Esophagus squamous epithelium (tissue), 4 donors: ENCODE measurements around the gene SLC47A2.

Experiments
- POLR2A ChIP-seq, 4 donors: fragments of 450-650 bp; IDR thresholded peaks; one replicate each; pipeline ENCODE4 v1.6.1; 2017; ENCODE audit warnings: antibody characterized with exemption in 4 of 4, mild to moderate bottlenecking in 4 of 4, moderate library complexity in 3 of 4
- TF ChIP-seq, protein P1 (sequence below), 6 experiments: fragments of 450-650 bp in 4 of 6; fragments of 200-600 bp in 2 of 6; sonication (generic) in 2 of 6; IDR thresholded peaks; one replicate each; pipeline ENCODE4 v1.5.1; 2016 to 2019; ENCODE audit warnings: antibody characterized with exemption in 6 of 6, mild to moderate bottlenecking in 4 of 6, moderate library complexity in 4 of 6

DNA sequence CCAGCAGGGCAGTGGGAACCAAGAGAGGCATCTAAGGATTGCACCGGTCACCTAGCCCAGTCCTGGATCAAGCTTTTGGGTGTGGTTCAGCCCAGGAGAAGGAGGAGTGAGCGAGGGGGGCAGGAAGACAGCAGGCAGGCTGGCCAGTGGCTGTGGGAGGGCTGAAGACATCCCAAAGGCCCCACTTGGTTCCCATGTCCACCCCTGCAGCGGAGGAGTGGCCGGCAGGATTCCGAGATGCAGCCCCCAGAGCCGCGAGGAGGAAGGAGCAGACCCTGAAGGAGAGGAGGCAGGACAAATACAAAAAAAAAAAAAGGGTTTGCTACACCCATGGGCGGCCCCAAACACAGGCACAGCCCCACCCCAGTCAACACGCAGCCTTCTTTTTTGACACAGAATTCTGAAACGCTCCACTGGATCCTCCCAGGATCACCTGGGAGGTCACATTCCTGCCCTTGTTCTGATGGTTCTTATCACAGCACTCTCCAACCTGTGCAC is 1.1 kb upstream of the SLC47A2 start:
- TF ChIP-seq, protein P1, sequence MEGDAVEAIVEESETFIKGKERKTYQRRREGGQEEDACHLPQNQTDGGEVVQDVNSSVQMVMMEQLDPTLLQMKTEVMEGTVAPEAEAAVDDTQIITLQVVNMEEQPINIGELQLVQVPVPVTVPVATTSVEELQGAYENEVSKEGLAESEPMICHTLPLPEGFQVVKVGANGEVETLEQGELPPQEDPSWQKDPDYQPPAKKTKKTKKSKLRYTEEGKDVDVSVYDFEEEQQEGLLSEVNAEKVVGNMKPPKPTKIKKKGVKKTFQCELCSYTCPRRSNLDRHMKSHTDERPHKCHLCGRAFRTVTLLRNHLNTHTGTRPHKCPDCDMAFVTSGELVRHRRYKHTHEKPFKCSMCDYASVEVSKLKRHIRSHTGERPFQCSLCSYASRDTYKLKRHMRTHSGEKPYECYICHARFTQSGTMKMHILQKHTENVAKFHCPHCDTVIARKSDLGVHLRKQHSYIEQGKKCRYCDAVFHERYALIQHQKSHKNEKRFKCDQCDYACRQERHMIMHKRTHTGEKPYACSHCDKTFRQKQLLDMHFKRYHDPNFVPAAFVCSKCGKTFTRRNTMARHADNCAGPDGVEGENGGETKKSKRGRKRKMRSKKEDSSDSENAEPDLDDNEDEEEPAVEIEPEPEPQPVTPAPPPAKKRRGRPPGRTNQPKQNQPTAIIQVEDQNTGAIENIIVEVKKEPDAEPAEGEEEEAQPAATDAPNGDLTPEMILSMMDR (IDR thresholded peaks at IDR 0.05): no peak
- no peak for TF ChIP-seq POLR2A (IDR thresholded peaks at IDR 0.05)
